HG02759 (cell line): ENCODE results near the gene FBXO11.

Source experiments
- ATAC-seq: cut with Tn5 transposase; IDR thresholded peaks from one replicate; pipeline ENCODE4 v1.9.1; 2021; ENCODE audit warnings: mild to moderate bottlenecking, moderate library complexity; ENCODE audit not compliant: unreplicated experiment

FBXO11 gene

GRCh38 chr2:47798631-47799030 is 107.7 kb downstream of the FBXO11 start:
- ATAC-seq: no peak

- no peak for ATAC-seq
Observed at GRCh38 chr2:47796090-47796697, 110.1 kb downstream of the FBXO11 start.

- ATAC-seq: no peak
Observed at GRCh38 chr2:47785986-47786385, 120.3 kb downstream of the FBXO11 start.

- ATAC-seq: no peak
Observed at GRCh38 chr2:47784352-47784851, 121.9 kb downstream of the FBXO11 start.

GRCh38 chr2:47783486-47784351 is 122.6 kb downstream of the FBXO11 start:
- peak; percentile 24 for ATAC-seq

GRCh38 chr2:47782671-47783485 is 123.4 kb downstream of the FBXO11 start, which contains the start of gene MSH6:
Gene MSH6 (plus strand): TSS chr2:47783145. CDS start chr2:47783234, 89 bp downstream.
- ATAC-seq: peak; percentile 88

GRCh38 chr2:47782381-47782670 is 124.0 kb downstream of the FBXO11 start:
- ATAC-seq: no peak

GRCh38 chr2:47779426-47779790 is 126.9 kb downstream of the FBXO11 start:
- ATAC-seq: no peak

GRCh38 chr2:47778698-47779425 is 127.4 kb downstream of the FBXO11 start:
- no peak for ATAC-seq

- ATAC-seq: no peak
Observed at GRCh38 chr2:47777277-47777937, 128.9 kb downstream of the FBXO11 start.

- no peak for ATAC-seq
Observed at GRCh38 chr2:47774567-47774966, 131.7 kb downstream of the FBXO11 start.

GRCh38 chr2:47772343-47772742 is 134.0 kb downstream of the FBXO11 start:
- ATAC-seq: no peak

GRCh38 chr2:47771211-47771610 is 135.1 kb downstream of the FBXO11 start:
- no peak for ATAC-seq

GRCh38 chr2:47769318-47769717 is 137.0 kb downstream of the FBXO11 start:
- no peak for ATAC-seq

GRCh38 chr2:47767880-47768609 is 138.3 kb downstream of the FBXO11 start:
- ATAC-seq: peak; percentile 71

GRCh38 chr2:47767497-47767844 is 138.8 kb downstream of the FBXO11 start:
- ATAC-seq: no peak

- no peak for ATAC-seq
Observed at GRCh38 chr2:47751856-47752414, 154.4 kb downstream of the FBXO11 start.

- ATAC-seq: no peak
Observed at GRCh38 chr2:47747878-47748277, 158.4 kb downstream of the FBXO11 start.

GRCh38 chr2:47744074-47744473 is 162.2 kb downstream of the FBXO11 start:
- ATAC-seq: no peak
